ENCODE measurements around the gene DBT. TPM values are rescaled to one million over a fixed set of nuclear protein-coding genes. Genes with fewer than 3 reads are reported as not detected.
A peak's percentile ranks its signal among the peaks of the same experiment; 100 is the strongest.
"Not testable (repeated sequence)": the region's sequence is repeated elsewhere in the genome, so short reads cannot be mapped to it uniquely, and the experiment has no call there.

Gene DBT
- polyA plus RNA-seq (4.8 and 9.0 TPM in 2 replicates), polyA minus RNA-seq (10.2 and 13.1 TPM in 2 replicates)

- H3K9me2 ChIP-seq (ENCODE audit: insufficient read depth, low read length) = no peaks in the 10 kb centered on the region
- peak within 1 kb of the TSS; percentile 76 for H3K4me3 ChIP-seq (ENCODE audit: low read length)
- H2AFZ ChIP-seq (ENCODE audit: low read depth, low read length) = peak within 1 kb of the TSS; percentile 94
- no peaks in the 10 kb centered on the region for H3K27me3 ChIP-seq (ENCODE audit: insufficient read depth, low read depth, low read length)
- H3K27ac ChIP-seq (ENCODE audit: low read length) = peak within 1 kb of the TSS; percentile 88
- peak within 1 kb of the TSS; percentile 82 for H3K9ac ChIP-seq (ENCODE audit: low read length)
- TF ChIP-seq POLR2AphosphoS5 (IDR thresholded peaks at IDR 0.05) (peak; percentile 98), RAD21 (conservative IDR thresholded peaks at IDR 0.05) (peak; percentile 37), SMC3 (conservative IDR thresholded peaks at IDR 0.05; ENCODE audit: poor library complexity) (peak; percentile 59), CTCF (IDR thresholded peaks at IDR 0.05; ENCODE audit: poor library complexity, severe bottlenecking) (no peak), REST (IDR thresholded peaks at IDR 0.05; ENCODE audit: borderline replicate concordance) (peak; percentile 90), MXI1 (conservative IDR thresholded peaks at IDR 0.05; ENCODE audit: poor library complexity, severe bottlenecking) (peak; percentile 93), TAF1 (IDR thresholded peaks at IDR 0.05; ENCODE audit: low read depth) (peak; percentile 97), EZH2 (IDR thresholded peaks at IDR 0.05; ENCODE audit: borderline replicate concordance, insufficient read depth, low read length, poor library complexity, severe bottlenecking) (no peak), EP300 (conservative IDR thresholded peaks at IDR 0.05; ENCODE audit: poor library complexity, severe bottlenecking) (peak; percentile 59)
- H4K20me1 ChIP-seq (ENCODE audit: insufficient read depth) = no peaks in the 10 kb centered on the region
- H3K79me2 ChIP-seq (replicated peaks; ENCODE audit: insufficient read depth, low read length) = peaks cover 23% of the 10 kb centered on the region
- H3K36me3 ChIP-seq (ENCODE audit: insufficient read depth, low read length) = no peaks in the 10 kb centered on the region
- H3F3A ChIP-seq (ENCODE audit: insufficient read depth, low read length, poor library complexity, severe bottlenecking) = no peaks in the 10 kb centered on the region
- H3K9me3 ChIP-seq (ENCODE audit: low read length) = no peaks in the 10 kb centered on the region
- peak within 1 kb of the TSS; percentile 66 for H3K4me2 ChIP-seq (ENCODE audit: low read length)
Observed at GRCh38 chr1:100249537-100250257, at the start of gene DBT. DBT (minus strand) TSS chr1:100249834; CDS start chr1:100249820, 14 bp downstream.

GRCh38 chr1:100298512-100298911 lies 48.9 kb upstream of the DBT start:
- H3K9ac ChIP-seq (ENCODE audit: low read length) = no peak overlapping the region
- H3K36me3 ChIP-seq (ENCODE audit: insufficient read depth, low read length) = no peaks in the 10 kb centered on the region
- no peaks in the 10 kb centered on the region for H3K9me3 ChIP-seq (ENCODE audit: low read length)
- TF ChIP-seq RAD21 (conservative IDR thresholded peaks at IDR 0.05) (no peak), MXI1 (conservative IDR thresholded peaks at IDR 0.05; ENCODE audit: poor library complexity, severe bottlenecking) (no peak), POLR2AphosphoS5 (IDR thresholded peaks at IDR 0.05) (no peak), TAF1 (IDR thresholded peaks at IDR 0.05; ENCODE audit: low read depth) (no peak), SMC3 (conservative IDR thresholded peaks at IDR 0.05; ENCODE audit: poor library complexity) (no peak), EP300 (conservative IDR thresholded peaks at IDR 0.05; ENCODE audit: poor library complexity, severe bottlenecking) (no peak)
- no peaks in the 10 kb centered on the region for H3F3A ChIP-seq (ENCODE audit: insufficient read depth, low read length, poor library complexity, severe bottlenecking)
- H3K4me2 ChIP-seq (ENCODE audit: low read length) = no peak overlapping the region
- H3K27me3 ChIP-seq (ENCODE audit: insufficient read depth, low read depth, low read length) = no peaks in the 10 kb centered on the region
- no peak overlapping the region for H2AFZ ChIP-seq (ENCODE audit: low read depth, low read length)
- H3K27ac ChIP-seq (ENCODE audit: low read length) = no peak overlapping the region
- H3K79me2 ChIP-seq (replicated peaks; ENCODE audit: insufficient read depth, low read length) = no peaks in the 10 kb centered on the region
- no peak overlapping the region for H3K4me3 ChIP-seq (ENCODE audit: low read length)
- no peaks in the 10 kb centered on the region for H3K9me2 ChIP-seq (ENCODE audit: insufficient read depth, low read length)
- no peaks in the 10 kb centered on the region for H4K20me1 ChIP-seq (ENCODE audit: insufficient read depth)

- not testable (repeated sequence) for H3K4me3 ChIP-seq (ENCODE audit: low read length); H3K9me2 ChIP-seq (ENCODE audit: insufficient read depth, low read length); H3K9me3 ChIP-seq (ENCODE audit: low read length); H3K27ac ChIP-seq (ENCODE audit: low read length); H3F3A ChIP-seq (ENCODE audit: insufficient read depth, low read length, poor library complexity, severe bottlenecking); H3K36me3 ChIP-seq (ENCODE audit: insufficient read depth, low read length); H3K9ac ChIP-seq (ENCODE audit: low read length); H4K20me1 ChIP-seq (ENCODE audit: insufficient read depth); H3K79me2 ChIP-seq (replicated peaks; ENCODE audit: insufficient read depth, low read length); H3K4me2 ChIP-seq (ENCODE audit: low read length); H2AFZ ChIP-seq (ENCODE audit: low read depth, low read length); H3K27me3 ChIP-seq (ENCODE audit: insufficient read depth, low read depth, low read length)
Observed at GRCh38 chr1:100296997-100297396, 47.4 kb upstream of the DBT start.
